Body of pancreas (tissue), 4 donors: ENCODE measurements around the gene INPP5K.

Source experiments
- POLR2A ChIP-seq, 3 donors: fragments of 450-650 bp; IDR thresholded peaks; one replicate each; pipeline ENCODE4 v1.6.1; 2016; ENCODE audit warnings: antibody characterized with exemption in 3 of 3, mild to moderate bottlenecking in 2 of 3
- TF ChIP-seq, protein P1 (sequence below), 7 experiments: fragments of 450-650 bp in 4 of 7; fragments of 200-600 bp in 3 of 7; sonication (generic) in 3 of 7; IDR thresholded peaks; one replicate each; pipeline ENCODE4 v1.5.1; 2016 to 2019; ENCODE audit warnings: antibody characterized with exemption in 7 of 7

DNA sequence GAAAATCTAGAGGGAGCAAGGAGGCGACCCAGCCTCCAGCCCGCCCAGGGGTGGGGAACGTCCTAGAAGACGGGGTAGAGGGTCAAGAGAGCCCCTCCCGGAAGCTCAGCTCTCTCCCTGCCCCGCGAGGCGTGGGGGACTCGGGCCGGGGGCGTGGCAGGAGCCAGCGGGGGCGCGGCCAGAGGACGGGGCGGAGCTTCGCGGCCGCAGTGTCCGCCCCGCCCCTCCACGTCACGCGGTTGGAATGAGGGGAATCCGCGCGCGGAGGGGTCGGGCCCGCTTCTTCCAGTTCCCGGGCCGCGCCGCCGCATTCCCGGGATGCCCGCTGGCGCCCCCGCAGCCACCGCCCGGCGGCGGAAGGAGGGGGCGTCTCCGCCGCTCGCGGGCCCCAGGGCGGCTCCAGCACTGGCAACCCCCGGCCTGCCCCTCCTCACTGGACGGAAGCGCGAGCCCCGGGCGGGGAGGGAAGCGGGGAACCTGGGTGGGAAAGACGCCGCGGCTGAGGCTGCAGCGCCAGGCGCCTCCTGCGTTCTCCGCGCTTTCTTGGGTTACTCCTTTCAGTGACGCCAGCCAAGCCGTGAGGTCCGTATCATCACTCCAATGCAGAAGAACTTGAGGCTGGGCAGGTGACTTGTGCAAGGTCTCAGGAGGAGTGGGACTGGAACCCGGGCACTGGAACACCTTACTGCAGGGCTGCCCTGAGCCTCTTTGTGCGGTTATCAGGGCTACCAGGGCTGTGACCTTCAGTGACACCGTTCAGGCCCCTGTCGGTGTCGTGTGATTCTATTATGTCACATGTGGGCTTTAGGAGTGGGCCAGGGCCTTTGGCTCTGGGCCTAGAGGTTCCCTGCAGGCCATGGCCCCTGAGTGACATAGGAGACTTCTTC is 28.2 kb downstream of the INPP5K start:
- TF ChIP-seq, protein P1, sequence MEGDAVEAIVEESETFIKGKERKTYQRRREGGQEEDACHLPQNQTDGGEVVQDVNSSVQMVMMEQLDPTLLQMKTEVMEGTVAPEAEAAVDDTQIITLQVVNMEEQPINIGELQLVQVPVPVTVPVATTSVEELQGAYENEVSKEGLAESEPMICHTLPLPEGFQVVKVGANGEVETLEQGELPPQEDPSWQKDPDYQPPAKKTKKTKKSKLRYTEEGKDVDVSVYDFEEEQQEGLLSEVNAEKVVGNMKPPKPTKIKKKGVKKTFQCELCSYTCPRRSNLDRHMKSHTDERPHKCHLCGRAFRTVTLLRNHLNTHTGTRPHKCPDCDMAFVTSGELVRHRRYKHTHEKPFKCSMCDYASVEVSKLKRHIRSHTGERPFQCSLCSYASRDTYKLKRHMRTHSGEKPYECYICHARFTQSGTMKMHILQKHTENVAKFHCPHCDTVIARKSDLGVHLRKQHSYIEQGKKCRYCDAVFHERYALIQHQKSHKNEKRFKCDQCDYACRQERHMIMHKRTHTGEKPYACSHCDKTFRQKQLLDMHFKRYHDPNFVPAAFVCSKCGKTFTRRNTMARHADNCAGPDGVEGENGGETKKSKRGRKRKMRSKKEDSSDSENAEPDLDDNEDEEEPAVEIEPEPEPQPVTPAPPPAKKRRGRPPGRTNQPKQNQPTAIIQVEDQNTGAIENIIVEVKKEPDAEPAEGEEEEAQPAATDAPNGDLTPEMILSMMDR (IDR thresholded peaks at IDR 0.05) = peak in 1 of 7 experiments; percentile 11
- peak; percentile 43 to 76 (median 61) for TF ChIP-seq POLR2A (IDR thresholded peaks at IDR 0.05)
